ENCODE measurements around the gene GPR42. TPM values are rescaled to one million over a fixed set of nuclear protein-coding genes. Genes with fewer than 3 reads are reported as not detected.
"Not testable (repeated sequence)": the region's sequence is repeated elsewhere in the genome, so short reads cannot be mapped to it uniquely, and the experiment has no call there.

The GPR42 gene
- total RNA-seq, 2 donors from 2014 or later: not detected

DNA sequence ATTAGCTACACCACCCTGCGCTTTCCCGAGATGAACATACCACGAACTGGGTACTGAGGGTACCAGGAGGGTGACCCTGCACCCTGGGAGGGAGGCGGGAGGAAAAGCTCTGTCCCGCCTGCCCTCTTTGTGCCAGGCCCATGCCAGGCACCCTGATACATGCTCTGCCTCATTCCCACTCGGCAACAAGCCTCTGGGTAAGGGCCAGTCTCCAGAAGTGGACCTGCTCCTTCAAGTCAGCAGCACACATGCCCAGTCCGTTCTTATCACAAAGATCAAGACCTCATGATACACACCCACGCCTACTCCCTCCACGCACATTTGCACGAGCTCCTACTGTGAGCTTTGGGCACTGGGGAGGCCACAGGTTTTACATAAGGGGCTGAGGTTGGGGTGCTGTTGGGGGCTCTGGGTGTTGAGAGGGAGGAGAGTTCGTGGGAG lies 25.2 kb upstream of the GPR42 start:
- DNase-seq: no peak
- intact Hi-C loops (cut with DNase I): no loop called here
- no peak for ATAC-seq

DNA sequence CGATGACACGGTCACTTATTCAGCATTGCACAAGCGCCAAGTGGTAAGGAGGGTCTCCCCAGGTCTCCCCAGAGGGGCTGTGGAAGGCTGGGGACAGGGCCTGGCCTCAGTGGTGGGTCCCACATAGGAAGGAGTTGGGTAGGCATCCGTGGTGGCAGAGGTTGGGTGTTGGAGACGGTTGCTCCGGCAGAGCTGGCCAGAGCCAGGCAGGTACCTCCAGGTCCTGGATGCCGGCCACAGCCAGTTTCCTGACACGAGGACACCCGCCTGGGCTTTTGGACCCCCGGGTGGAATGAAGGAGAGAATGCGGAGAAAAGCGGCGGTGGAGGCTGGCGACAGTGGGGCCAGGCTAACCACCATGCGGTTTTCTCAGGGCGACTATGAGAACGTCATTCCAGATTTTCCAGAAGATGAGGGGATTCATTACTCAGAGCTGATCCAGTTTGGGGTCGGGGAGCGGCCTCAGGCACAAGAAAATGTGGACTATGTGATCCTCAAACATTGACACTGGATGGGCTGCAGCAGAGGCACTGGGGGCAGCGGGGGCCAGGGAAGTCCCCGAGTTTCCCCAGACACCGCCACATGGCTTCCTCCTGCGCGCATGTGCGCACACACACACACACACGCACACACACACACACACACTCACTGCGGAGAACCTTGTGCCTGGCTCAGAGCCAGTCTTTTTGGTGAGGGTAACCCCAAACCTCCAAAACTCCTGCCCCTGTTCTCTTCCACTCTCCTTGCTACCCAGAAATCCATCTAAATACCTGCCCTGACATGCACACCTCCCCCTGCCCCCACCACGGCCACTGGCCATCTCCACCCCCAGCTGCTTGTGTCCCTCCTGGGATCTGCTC lies 24.4 kb upstream of the GPR42 start:
- ATAC-seq (no peak), DNase-seq (no peak)
- intact Hi-C loops (cut with DNase I): no loop called here

DNA sequence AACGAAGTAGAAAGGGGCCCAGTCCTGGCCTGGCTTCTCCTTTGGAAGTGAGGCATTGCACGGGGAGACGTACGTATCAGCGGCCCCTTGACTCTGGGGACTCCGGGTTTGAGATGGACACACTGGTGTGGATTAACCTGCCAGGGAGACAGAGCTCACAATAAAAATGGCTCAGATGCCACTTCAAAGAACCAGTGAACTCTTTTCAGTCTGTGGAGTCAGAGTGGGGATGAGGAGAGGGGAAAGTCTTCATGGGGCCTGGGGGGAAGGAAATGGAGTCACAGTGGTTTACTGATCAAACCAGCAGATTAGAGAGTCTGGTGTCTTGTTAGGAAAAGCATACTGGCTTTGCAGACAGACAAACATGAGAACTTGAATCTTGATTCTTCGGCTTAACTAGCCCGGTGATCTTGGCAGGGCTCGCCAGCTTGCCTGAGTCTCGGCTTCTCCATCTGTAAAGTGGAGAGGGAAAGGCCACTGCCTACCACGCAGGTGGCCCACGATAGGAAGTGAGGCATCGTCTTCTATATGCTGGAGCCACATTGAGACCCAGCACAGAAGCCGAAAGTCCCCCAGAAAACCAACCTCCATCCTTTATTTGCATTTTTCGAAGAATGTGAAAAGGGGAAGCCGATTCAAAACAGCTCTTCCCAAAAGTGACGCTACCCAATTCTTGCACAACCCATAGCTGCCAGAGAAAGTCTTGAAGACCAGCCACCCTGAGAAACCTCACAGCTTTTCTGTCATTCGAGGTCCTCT lies 23.5 kb upstream of the GPR42 start, which contains the start of gene FFAR1:
Gene FFAR1 (plus strand): TSS at position 732 of the 759 bp plus-strand sequence. CDS start 3,650 bp downstream, outside the sequence.
- intact Hi-C loops (cut with DNase I): no loop called here
- no peak for ATAC-seq
- DNase-seq: no peak

DNA sequence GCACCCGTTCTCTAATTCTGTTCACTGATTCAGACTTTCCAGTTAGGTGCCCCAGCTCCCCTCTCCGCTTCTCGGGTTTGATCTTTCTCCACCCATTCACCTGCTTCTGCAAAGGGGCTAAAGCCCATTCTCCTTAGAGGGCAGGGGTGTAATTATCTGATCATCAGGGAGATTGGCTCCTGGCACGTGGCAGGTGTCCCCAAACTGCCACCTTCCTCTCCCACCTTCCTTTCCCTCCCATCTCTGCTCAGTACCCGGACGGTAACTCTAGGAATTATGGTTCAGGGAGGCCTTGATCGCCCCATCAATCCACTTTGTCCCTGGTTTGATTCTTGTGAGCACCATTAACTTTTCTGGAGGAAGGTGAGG lies 23.0 kb upstream of the GPR42 start:
- DNase-seq (no peak), ATAC-seq (no peak)
- intact Hi-C loops (cut with DNase I): no loop called here

DNA sequence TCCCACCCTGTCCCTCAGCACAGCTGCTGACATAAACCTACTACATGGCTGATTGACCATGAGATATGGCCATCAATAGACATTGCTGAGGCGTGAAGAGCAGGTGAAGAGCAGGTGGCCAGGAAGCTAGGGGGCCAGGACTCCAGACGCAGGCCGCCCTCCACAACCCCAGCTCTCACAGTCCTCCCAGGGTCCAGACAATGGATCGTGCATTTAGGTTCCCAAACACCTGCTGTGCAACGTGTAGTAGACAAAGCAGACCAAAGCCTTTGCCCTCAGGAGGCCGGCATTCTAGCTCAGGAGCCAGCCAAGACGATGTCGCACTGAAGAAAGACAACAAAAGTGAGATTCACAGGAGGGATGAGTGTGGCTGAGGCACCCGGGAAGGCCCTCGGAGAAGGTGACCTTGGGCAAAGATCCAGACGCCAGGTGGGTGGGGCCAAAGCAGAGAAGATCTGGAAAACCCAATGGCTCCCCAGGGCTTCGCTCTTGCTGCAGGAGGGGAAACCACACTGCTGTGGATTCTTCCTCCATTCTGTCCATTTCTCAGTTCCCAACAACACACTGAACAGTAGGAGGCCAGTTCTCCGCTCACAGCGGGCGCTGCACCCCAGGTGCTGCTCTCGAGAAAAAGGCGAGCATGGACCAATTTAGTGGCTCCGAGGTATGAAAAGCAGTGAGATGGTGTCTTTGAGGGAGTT lies 21.8 kb upstream of the GPR42 start:
- ATAC-seq: no peak
- intact Hi-C loops (cut with DNase I): no loop called here
- no peak for DNase-seq

DNA sequence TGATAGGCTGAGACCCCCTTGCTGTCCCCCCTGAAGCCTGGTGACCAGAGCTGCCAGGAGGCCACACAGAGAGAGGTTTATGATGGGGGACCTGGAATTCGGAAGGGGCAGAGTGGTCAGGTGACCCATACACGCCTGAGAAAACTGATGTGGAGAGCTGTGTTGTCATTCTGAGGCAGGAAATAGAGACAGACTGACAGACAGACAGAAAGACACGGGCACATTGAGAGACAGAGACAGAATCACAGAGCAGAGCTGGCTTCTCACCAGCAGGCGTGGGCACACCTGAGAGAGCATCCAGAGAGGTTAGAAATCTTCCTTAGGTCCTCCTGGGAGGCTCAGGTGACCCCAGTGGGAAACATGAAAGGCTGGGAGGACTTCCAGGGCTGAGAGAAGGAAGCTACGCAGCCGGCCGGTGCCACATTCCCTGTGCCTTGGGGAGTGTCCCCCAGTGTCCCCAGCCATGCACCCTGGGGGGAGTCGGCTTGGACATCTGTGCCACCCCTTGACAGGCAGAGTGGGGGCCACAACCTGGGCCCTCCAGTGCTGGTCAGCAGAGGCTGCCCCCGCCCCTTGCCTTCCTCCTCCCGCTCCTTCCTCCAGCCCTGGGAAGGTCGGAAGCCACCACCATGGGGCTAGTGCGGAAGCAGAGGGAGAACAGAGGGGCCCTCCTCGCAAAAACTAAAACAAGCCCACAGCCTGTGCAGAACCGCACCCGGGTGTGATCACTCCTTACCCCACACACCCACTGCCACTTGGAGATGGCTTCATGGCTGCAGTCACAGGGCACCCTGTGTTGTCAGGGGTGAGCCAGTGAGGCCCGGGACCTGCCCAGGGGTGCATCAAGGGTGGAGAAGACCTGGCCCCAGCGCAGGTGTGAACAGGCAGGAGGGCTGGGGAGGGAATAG lies 21.0 kb upstream of the GPR42 start:
- intact Hi-C loops (cut with DNase I): loop anchor here in 1 of 2 donors (5.0 kb wide), 1 partner anchor 122 kb away; no protein-coding TSS in a partner anchor
- ATAC-seq: no peak
- no peak for DNase-seq

DNA sequence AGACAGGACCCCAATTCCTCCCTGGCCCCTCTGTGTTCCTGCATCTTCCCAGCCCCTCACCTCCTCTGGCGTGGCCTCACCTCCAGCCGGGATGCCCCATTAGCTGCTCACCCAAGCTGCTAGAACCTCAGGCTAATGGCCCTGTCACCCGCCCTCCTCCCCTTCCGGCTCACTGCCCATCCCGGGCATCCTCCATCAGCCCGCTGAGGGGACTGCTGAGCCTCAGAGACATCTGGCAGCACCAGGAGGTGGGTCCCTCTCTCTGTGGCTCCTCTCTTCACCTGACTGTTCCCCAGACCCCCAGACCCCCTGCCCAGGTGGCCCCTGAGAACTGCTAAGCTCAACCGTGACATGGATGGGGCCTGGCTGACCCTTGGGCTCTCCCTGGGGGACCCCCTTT lies 20.3 kb upstream of the GPR42 start:
- intact Hi-C loops (cut with DNase I): loop anchor here in 1 of 2 donors (5.0 kb wide), 1 partner anchor 122 kb away; no protein-coding TSS in a partner anchor
- ATAC-seq: no peak

DNA sequence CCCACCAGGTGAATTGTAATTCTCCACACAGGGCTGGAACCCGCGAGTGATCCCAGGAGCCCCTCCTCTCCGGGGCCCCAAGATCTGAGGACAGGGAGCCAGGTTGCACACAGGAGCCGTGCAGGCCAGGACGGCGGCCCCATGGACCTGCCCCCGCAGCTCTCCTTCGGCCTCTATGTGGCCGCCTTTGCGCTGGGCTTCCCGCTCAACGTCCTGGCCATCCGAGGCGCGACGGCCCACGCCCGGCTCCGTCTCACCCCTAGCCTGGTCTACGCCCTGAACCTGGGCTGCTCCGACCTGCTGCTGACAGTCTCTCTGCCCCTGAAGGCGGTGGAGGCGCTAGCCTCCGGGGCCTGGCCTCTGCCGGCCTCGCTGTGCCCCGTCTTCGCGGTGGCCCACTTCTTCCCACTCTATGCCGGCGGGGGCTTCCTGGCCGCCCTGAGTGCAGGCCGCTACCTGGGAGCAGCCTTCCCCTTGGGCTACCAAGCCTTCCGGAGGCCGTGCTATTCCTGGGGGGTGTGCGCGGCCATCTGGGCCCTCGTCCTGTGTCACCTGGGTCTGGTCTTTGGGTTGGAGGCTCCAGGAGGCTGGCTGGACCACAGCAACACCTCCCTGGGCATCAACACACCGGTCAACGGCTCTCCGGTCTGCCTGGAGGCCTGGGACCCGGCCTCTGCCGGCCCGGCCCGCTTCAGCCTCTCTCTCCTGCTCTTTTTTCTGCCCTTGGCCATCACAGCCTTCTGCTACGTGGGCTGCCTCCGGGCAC lies 19.3 kb upstream of the GPR42 start:
- ATAC-seq (no peak), DNase-seq (no peak)
- intact Hi-C loops (cut with DNase I): loop anchor here (1.0 to 5.0 kb wide), 2 partner anchors 121 to 144 kb away; no protein-coding TSS in a partner anchor

More for the DNA sequence above, 20.3 kb upstream of the GPR42 start:
- no peak for DNase-seq

DNA sequence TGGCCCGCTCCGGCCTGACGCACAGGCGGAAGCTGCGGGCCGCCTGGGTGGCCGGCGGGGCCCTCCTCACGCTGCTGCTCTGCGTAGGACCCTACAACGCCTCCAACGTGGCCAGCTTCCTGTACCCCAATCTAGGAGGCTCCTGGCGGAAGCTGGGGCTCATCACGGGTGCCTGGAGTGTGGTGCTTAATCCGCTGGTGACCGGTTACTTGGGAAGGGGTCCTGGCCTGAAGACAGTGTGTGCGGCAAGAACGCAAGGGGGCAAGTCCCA lies 18.8 kb upstream of the GPR42 start:
- no peak for ATAC-seq
- intact Hi-C loops (cut with DNase I): loop anchor here (1.0 to 5.0 kb wide), 2 partner anchors 120 to 143 kb away; no protein-coding TSS in a partner anchor
- no peak for DNase-seq

DNA sequence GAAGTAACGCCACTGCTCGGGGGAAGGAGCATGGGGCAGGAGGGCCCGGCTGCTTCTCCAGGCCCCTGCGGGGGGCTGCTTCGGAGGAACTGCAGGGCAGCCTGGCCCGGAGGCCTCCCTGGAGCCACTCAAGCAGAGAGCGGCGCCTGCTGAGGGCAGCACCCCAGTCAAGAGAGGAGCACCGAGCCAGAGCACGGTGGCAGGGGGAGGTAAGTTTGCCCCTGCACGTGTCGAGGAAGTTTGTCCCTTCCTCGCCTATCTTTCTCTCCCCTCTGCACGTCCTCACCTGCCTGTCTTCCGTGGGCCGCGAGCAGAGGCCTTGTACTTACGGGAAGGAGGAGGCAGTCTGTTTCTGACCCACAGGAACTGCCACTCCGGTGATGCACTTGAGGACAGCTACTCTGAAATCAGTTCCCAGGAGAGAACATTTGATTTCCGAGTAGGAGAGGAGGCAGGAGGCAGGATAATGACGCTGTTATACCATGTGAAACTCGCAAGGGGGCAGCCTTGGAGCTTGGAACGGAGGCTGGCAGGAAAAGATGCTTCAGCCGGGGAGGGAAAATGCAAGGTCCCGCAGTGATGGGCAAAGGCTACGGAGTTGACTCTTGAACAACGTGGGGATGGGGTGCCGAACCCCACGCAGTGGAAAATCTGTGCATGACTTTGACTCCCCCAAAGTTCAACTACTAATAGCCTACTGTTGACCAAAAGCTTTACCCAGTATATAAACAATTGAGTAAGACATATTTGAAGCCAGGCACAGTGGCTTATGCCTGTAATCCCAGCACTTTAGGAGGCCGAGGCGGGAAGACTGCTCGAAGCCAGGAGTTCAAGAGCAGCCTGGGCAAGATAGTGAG lies 18.2 kb upstream of the GPR42 start:
- ATAC-seq (peak; percentile 75 to 76), DNase-seq (peak; percentile 71)
- intact Hi-C loops (cut with DNase I): loop anchor here (1.0 to 5.0 kb wide), 2 partner anchors 120 to 143 kb away; no protein-coding TSS in a partner anchor

DNA sequence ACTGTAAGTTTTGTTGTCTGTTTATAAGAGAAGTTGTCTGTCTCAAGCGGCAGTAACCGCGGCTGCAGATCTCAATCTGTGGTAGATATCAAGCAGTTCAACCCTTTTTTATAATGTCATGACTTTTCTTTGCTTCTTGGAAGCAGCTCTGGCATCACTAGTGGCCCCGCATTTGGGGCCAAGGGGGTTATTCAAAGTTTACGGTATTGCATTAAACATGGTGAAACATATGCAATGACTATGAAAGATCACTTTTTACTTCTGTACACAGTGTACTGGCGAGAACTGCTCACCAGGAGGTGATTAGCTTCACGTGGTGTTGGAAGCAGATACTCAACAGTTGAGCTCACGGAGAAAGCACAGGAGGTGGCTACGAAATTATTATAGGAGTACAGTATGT lies 17.2 kb upstream of the GPR42 start:
- intact Hi-C loops (cut with DNase I): loop anchor here (2.0 to 5.0 kb wide), 2 partner anchors 113 to 119 kb away; no protein-coding TSS in a partner anchor
- no peak for ATAC-seq
- DNase-seq: no peak

DNA sequence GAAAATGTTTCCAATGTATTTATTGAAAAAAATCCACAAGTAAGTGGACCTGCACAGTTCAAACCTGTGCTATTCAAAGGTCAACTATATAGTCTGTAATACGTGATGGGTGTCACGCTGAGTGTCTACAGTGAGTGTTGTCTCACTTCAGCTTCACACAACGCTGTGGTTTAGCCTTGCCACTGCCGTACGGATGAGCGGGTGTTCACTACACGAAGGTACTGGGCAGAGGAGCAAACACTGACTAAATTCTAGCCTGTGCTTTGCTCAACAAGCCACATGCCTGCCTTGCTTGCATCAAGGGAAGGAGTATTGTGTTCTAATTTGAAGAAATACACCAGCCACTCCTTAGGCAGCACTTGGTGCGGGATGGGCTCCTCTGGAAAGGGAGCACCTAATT lies 16.0 kb upstream of the GPR42 start:
- DNase-seq (no peak), ATAC-seq (no peak)
- intact Hi-C loops (cut with DNase I): loop anchor here (2.0 to 5.0 kb wide), 2 partner anchors 112 to 117 kb away; no protein-coding TSS in a partner anchor

DNA sequence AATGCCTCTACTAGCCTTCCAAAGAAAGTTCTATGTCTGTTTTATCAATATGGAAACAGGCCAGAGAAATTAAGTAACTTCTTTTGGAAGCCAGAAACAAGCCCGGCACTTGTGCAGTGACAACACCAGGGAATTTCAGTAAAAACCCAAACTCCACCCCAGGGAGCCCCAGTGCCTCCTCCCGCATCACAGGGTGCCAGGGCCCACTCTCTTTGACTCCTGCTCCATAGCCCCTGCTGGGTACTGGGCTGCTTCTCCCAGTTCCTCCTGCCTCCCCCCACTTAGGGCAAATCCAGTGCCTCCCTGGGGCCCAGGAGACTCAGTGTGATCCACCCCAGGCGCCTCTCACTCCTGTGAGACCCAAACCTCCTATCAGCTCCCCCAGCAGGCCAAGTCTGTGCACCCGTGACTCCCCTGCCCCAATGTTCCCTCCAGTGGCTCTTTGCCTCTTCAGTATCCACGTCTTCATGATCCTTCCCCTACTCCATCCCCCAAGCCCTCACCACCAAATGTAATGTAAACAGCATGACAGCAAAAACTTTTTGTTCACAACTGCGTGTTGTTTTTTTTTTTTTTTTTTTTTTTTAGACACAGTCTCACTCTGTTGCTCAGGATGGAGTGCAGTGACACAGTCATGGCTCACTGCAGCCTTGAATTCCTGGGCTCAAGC lies 14.9 kb upstream of the GPR42 start:
- intact Hi-C loops (cut with DNase I): loop anchor here in 1 of 2 donors (2.0 kb wide), 1 partner anchor 111 kb away; no protein-coding TSS in a partner anchor
- no peak for DNase-seq
- no peak for ATAC-seq

DNA sequence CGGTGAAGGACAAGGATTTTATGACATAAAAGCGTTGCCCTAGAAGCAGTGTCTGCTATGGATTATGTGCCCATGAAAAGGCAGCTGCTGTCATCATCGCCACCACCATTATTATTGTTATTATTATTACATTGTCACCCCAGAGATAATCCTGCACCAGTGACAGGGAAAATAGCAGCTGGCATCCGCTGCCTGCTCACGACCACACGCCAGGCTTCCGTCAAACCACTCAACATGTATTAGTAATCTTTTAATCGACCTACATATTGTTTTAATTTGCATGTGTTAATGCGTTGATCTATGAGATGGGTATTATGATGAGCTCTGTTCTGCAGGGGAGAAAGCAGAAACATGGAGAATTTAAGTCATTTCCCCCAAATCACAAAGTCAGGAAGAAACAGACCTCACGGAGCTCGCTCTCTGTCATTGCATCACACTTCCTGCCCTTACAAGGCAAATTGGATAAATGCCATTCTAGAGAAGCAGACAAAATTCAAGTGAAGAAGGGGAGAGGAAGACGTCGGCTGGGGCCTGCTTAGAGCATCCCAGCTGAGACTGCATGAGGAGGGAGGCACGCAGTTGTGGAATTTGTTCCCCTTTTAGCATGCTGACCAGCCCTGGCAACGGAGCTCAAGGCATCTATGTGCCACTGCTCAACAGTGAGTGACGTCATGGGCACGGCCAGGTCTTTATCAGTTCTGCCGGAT lies 12.8 kb upstream of the GPR42 start, which contains the start of gene FFAR3:
Gene FFAR3 (plus strand): TSS at position 594 of the 707 bp plus-strand sequence. CDS start 431 bp downstream, outside the sequence.
- DNase-seq (peak; percentile 66), ATAC-seq (peak; percentile 68 to 71)
- intact Hi-C loops (cut with DNase I): no loop called here

DNA sequence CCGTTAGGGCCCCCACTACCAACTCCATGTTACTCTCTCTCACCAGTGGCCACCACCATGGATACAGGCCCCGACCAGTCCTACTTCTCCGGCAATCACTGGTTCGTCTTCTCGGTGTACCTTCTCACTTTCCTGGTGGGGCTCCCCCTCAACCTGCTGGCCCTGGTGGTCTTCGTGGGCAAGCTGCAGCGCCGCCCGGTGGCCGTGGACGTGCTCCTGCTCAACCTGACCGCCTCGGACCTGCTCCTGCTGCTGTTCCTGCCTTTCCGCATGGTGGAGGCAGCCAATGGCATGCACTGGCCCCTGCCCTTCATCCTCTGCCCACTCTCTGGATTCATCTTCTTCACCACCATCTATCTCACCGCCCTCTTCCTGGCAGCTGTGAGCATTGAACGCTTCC lies 12.0 kb upstream of the GPR42 start:
- intact Hi-C loops (cut with DNase I); ATAC-seq; DNase-seq: not testable (repeated sequence)
